GM18907 (cell line): Measurements from ENCODE around the gene PAOX.

Experiments
- ATAC-seq: cut with Tn5 transposase; IDR thresholded peaks from one replicate; pipeline ENCODE4 v1.9.1; 2021; ENCODE audit warnings: mild to moderate bottlenecking, moderate library complexity; ENCODE audit not compliant: unreplicated experiment

The PAOX gene

GRCh38 chr10:133349577-133350011, 29.5 kb upstream of the PAOX start:
- ATAC-seq, result no peak

- no peak for ATAC-seq
Observed at GRCh38 chr10:133350283-133350949, 28.6 kb upstream of the PAOX start.

- ATAC-seq, result no peak
Observed at GRCh38 chr10:133350950-133351329, 28.1 kb upstream of the PAOX start.

GRCh38 chr10:133351408-133352318, 27.4 kb upstream of the PAOX start:
- no peak for ATAC-seq

- no peak for ATAC-seq
Observed at GRCh38 chr10:133353202-133353959, 25.7 kb upstream of the PAOX start.

GRCh38 chr10:133353988-133354605, 25.0 kb upstream of the PAOX start:
- no peak for ATAC-seq

- ATAC-seq, result no peak
Observed at GRCh38 chr10:133354672-133355240, 24.3 kb upstream of the PAOX start.

- ATAC-seq, result no peak
Observed at GRCh38 chr10:133355266-133355665, 23.8 kb upstream of the PAOX start.

GRCh38 chr10:133355991-133356390, 23.1 kb upstream of the PAOX start:
- no peak for ATAC-seq

GRCh38 chr10:133356549-133357284, 22.3 kb upstream of the PAOX start:
- ATAC-seq, result no peak

- ATAC-seq, result peak; percentile 59
Observed at GRCh38 chr10:133357285-133358161, 21.5 kb upstream of the PAOX start, which contains the start of gene FUOM. TSS of gene FUOM (minus strand) at chr10:133358019. CDS start at chr10:133358007, 12 bp downstream.

GRCh38 chr10:133358162-133358924, 20.7 kb upstream of the PAOX start:
- ATAC-seq, result no peak

GRCh38 chr10:133358925-133359310, 20.1 kb upstream of the PAOX start:
- ATAC-seq, result no peak

GRCh38 chr10:133359554-133359971, 19.5 kb upstream of the PAOX start:
- no peak for ATAC-seq

- no peak for ATAC-seq
Observed at GRCh38 chr10:133359972-133360610, 19.0 kb upstream of the PAOX start.

GRCh38 chr10:133361227-133361626, 17.8 kb upstream of the PAOX start:
- ATAC-seq, result no peak

GRCh38 chr10:133361773-133362441, 17.2 kb upstream of the PAOX start:
- ATAC-seq, result no peak
